ENCODE results near the gene COX14. TPM values are rescaled to one million over a fixed set of nuclear protein-coding genes. Genes with fewer than 3 reads are reported as not detected.

COX14 gene
- total RNA-seq, 4 donors from 2014 or later: 67.3 to 125 (median 88.1) TPM

- TF ChIP-seq CTCF (IDR thresholded peaks at IDR 0.05): peak in 2 of 3 donors; percentile 64 to 87
- DNase-seq (ENCODE audit: low spot score): no peak
- peak; percentile 69 for ATAC-seq (ENCODE audit: low FRiP score)
These were observed 41.5 kb upstream of the COX14 start for GRCh38 chr12:50070314-50071060.

GRCh38 chr12:50072198-50072907 is 39.7 kb upstream of the COX14 start:
- no peak for TF ChIP-seq CTCF (IDR thresholded peaks at IDR 0.05)
- DNase-seq (ENCODE audit: low spot score): no peak
- no peak for ATAC-seq (ENCODE audit: low FRiP score)

- TF ChIP-seq CTCF (IDR thresholded peaks at IDR 0.05): no peak
- ATAC-seq (ENCODE audit: low FRiP score) (no peak), DNase-seq (ENCODE audit: low spot score) (no peak)
These were observed 38.8 kb upstream of the COX14 start for GRCh38 chr12:50073206-50073605.

GRCh38 chr12:50073712-50074111 is 38.3 kb upstream of the COX14 start:
- no peak for TF ChIP-seq CTCF (IDR thresholded peaks at IDR 0.05)
- no peak for ATAC-seq (ENCODE audit: low FRiP score)
- DNase-seq (ENCODE audit: low spot score): no peak

- DNase-seq (ENCODE audit: low spot score) (peak; percentile 64), ATAC-seq (ENCODE audit: low FRiP score) (peak; percentile 94)
These were observed 36.9 kb upstream of the COX14 start for GRCh38 chr12:50074936-50075807.

GRCh38 chr12:50075808-50076170 is 36.2 kb upstream of the COX14 start:
- DNase-seq (ENCODE audit: low spot score) (no peak), ATAC-seq (ENCODE audit: low FRiP score) (no peak)
- no peak for TF ChIP-seq CTCF (IDR thresholded peaks at IDR 0.05)

More at GRCh38 chr12:50074936-50075807, 36.9 kb upstream of the COX14 start:
- peak in 2 of 3 donors; percentile 64 to 68 for TF ChIP-seq CTCF (IDR thresholded peaks at IDR 0.05)

Measured in omental fat pad (tissue), 4 donors.